Globus pallidus (tissue), 1 donor: ENCODE results near the gene TMPRSS4.

Source experiments
- DNase-seq: peaks from one replicate; pipeline ENCODE4 v3.0.0-alpha.2; 2015; ENCODE audit warnings: low spot score

TMPRSS4 gene

GRCh38 chr11:118153976-118154375, 77.1 kb downstream of the TMPRSS4 start:
- DNase-seq: no peak

GRCh38 chr11:118154641-118155040, 77.8 kb downstream of the TMPRSS4 start:
- no peak for DNase-seq

- no peak for DNase-seq
Measured at GRCh38 chr11:118155776-118156530, 79.1 kb downstream of the TMPRSS4 start.

- DNase-seq: no peak
Measured at GRCh38 chr11:118156531-118157185, 79.8 kb downstream of the TMPRSS4 start.

GRCh38 chr11:118157186-118157895, 80.5 kb downstream of the TMPRSS4 start:
- DNase-seq: no peak

GRCh38 chr11:118161786-118162185, 84.9 kb downstream of the TMPRSS4 start:
- DNase-seq: no peak

- DNase-seq: no peak
Measured at GRCh38 chr11:118162846-118163245, 86.0 kb downstream of the TMPRSS4 start.

GRCh38 chr11:118163494-118163893, 86.6 kb downstream of the TMPRSS4 start:
- DNase-seq: no peak

GRCh38 chr11:118164885-118165284, 88.0 kb downstream of the TMPRSS4 start:
- DNase-seq: no peak

- no peak for DNase-seq
Measured at GRCh38 chr11:118166641-118167040, 89.8 kb downstream of the TMPRSS4 start.

- no peak for DNase-seq
Measured at GRCh38 chr11:118167253-118167652, 90.4 kb downstream of the TMPRSS4 start.

- no peak for DNase-seq
Measured at GRCh38 chr11:118167906-118168305, 91.0 kb downstream of the TMPRSS4 start.

- DNase-seq: no peak
Measured at GRCh38 chr11:118168316-118168715, 91.4 kb downstream of the TMPRSS4 start.

GRCh38 chr11:118168751-118169150, 91.9 kb downstream of the TMPRSS4 start:
- no peak for DNase-seq

- no peak for DNase-seq
Measured at GRCh38 chr11:118169300-118170140, 92.6 kb downstream of the TMPRSS4 start.

GRCh38 chr11:118170231-118170630, 93.4 kb downstream of the TMPRSS4 start:
- DNase-seq: no peak

GRCh38 chr11:118170882-118171268, 94.0 kb downstream of the TMPRSS4 start:
- no peak for DNase-seq
